Superior temporal gyrus (tissue), 1 donor: ENCODE results near the gene KLK1.
"Not testable (repeated sequence)": the region's sequence is repeated elsewhere in the genome, so short reads cannot be mapped to it uniquely, and the experiment has no call there.

Experiments used
- DNase-seq: peaks from one replicate; pipeline ENCODE4 v3.0.0-alpha.2; 2016; ENCODE audit errors: extremely low spot score

Gene KLK1

GRCh38 chr19:50770164-50770563 lies 53.4 kb downstream of the KLK1 start, which contains the start of gene GPR32:
GPR32 (plus strand) TSS chr19:50770464; CDS start chr19:50770601, 137 bp downstream.
- not testable (repeated sequence) for DNase-seq
